H9 (cell line): ENCODE data around the gene BUB3. TPM values are rescaled to one million over a fixed set of nuclear protein-coding genes. Genes with fewer than 3 reads are reported as not detected.

ENCODE experiments used
- DNase-seq: peaks from one replicate; pipeline ENCODE4 v3.0.0-alpha.2; 2017
- H2AFZ ChIP-seq: one replicate; pipeline ENCODE4 v1.6.1; 2013; ENCODE audit warnings: mild to moderate bottlenecking, low read length, control low read depth, moderate library complexity
- H2AK5ac ChIP-seq: 2 replicates; pipeline ENCODE4 v1.6.1; 2013; ENCODE audit warnings: low read length, control low read depth, mixed read lengths; ENCODE audit not compliant: insufficient read length
- H2BK120ac ChIP-seq: one replicate; pipeline ENCODE4 v1.6.1; 2013; ENCODE audit warnings: low read depth, mild to moderate bottlenecking, low read length, control low read depth, inconsistent platforms; ENCODE audit not compliant: poor library complexity, severe bottlenecking
- H2BK12ac ChIP-seq: 2 replicates; pipeline ENCODE4 v1.6.1; 2013; ENCODE audit warnings: low read length, control low read depth, mixed read lengths, low read depth; ENCODE audit not compliant: insufficient read length
- H2BK15ac ChIP-seq: 2 replicates; pipeline ENCODE4 v1.6.1; 2013; ENCODE audit warnings: low read depth, low read length, control low read depth
- H2BK20ac ChIP-seq: one replicate; pipeline ENCODE4 v1.6.1; 2013; ENCODE audit warnings: low read depth, mild to moderate bottlenecking, low read length, control low read depth, inconsistent platforms; ENCODE audit not compliant: poor library complexity, severe bottlenecking
- H2BK5ac ChIP-seq: 2 replicates; pipeline ENCODE4 v1.6.1; 2013; ENCODE audit warnings: low read length, control low read depth, mixed read lengths; ENCODE audit not compliant: insufficient read length
- H3K14ac ChIP-seq: 2 replicates; pipeline ENCODE4 v1.6.1; 2013; ENCODE audit warnings: low read length, control low read depth; ENCODE audit not compliant: insufficient read depth
- H3K18ac ChIP-seq: 2 replicates; pipeline ENCODE4 v1.6.1; 2013; ENCODE audit warnings: low read depth, mild to moderate bottlenecking, mixed read lengths, low read length, control low read depth; ENCODE audit not compliant: insufficient read length
- H3K23ac ChIP-seq: 2 replicates; pipeline ENCODE4 v1.6.1; 2013; ENCODE audit warnings: low read length, control low read depth, mixed read lengths, low read depth; ENCODE audit not compliant: insufficient read length
- H3K23me2 ChIP-seq: 2 replicates; pipeline ENCODE4 v1.6.1; 2013; ENCODE audit warnings: low read depth, mild to moderate bottlenecking, mixed read lengths, low read length, control low read depth; ENCODE audit not compliant: insufficient read length, poor library complexity, severe bottlenecking
- H3K27ac ChIP-seq: 2 replicates; pipeline ENCODE4 v1.5.1; 2013; ENCODE audit warnings: low read length, control low read depth, mixed read lengths, low read depth; ENCODE audit not compliant: insufficient read length
- H3K27me3 ChIP-seq: 2 replicates; pipeline ENCODE4 v1.6.1; 2013; ENCODE audit warnings: low read length, control low read depth, inconsistent platforms; ENCODE audit not compliant: insufficient read depth
- H3K4ac ChIP-seq: 2 replicates; pipeline ENCODE4 v1.6.1; 2013; ENCODE audit warnings: low read depth, mild to moderate bottlenecking, control low read depth, inconsistent platforms, low read length, moderate library complexity
- H3K4me1 ChIP-seq: 2 replicates; pipeline ENCODE4 v1.6.1; 2013; ENCODE audit warnings: low read length, control low read depth, inconsistent platforms; ENCODE audit not compliant: insufficient read depth
- H3K4me2 ChIP-seq: 2 replicates; pipeline ENCODE4 v1.6.1; 2013; ENCODE audit warnings: low read length, control low read depth, mixed read lengths; ENCODE audit not compliant: insufficient read length, insufficient read depth
- H3K56ac ChIP-seq: 2 replicates; pipeline ENCODE4 v1.6.1; 2013; ENCODE audit warnings: low read depth, mild to moderate bottlenecking, mixed read lengths, low read length, control low read depth; ENCODE audit not compliant: insufficient read length
- H3K79me1 ChIP-seq: 2 replicates; pipeline ENCODE4 v1.6.1; 2013; ENCODE audit warnings: low read depth, mild to moderate bottlenecking, moderate library complexity, low read length, control low read depth, inconsistent platforms; ENCODE audit not compliant: insufficient read depth, poor library complexity, severe bottlenecking
- H3K79me2 ChIP-seq: 2 replicates; pipeline ENCODE4 v1.6.1; 2013; ENCODE audit warnings: low read length, control low read depth, inconsistent platforms; ENCODE audit not compliant: insufficient read depth
- H3K9ac ChIP-seq: 2 replicates; pipeline ENCODE4 v1.6.1; 2013; ENCODE audit warnings: low read length, control low read depth, mixed read lengths; ENCODE audit not compliant: insufficient read length; ENCODE audit errors: extremely low read depth
- H3K9me3 ChIP-seq: one replicate; pipeline ENCODE4 v1.6.1; 2013; ENCODE audit warnings: low read depth, low read length, inconsistent platforms; ENCODE audit not compliant: control insufficient read depth
- H3T11ph ChIP-seq: one replicate; pipeline ENCODE4 v1.6.1; 2013; ENCODE audit warnings: mild to moderate bottlenecking, low read length, control low read depth, inconsistent platforms
- H4K20me1 ChIP-seq: one replicate; pipeline ENCODE4 v1.6.1; 2013; ENCODE audit not compliant: control insufficient read depth, insufficient read length, insufficient read depth
- H4K5ac ChIP-seq: 2 replicates; pipeline ENCODE4 v1.6.1; 2013; ENCODE audit warnings: low read depth, mild to moderate bottlenecking, mixed read lengths, low read length, control low read depth; ENCODE audit not compliant: insufficient read length
- H4K8ac ChIP-seq: replicated peaks from 2 replicates; pipeline ENCODE4 v1.6.1; 2013; ENCODE audit warnings: low read length, control low read depth, mixed read lengths, low read depth; ENCODE audit not compliant: insufficient read length
- H4K91ac ChIP-seq: 2 replicates; pipeline ENCODE4 v1.6.1; 2013; ENCODE audit warnings: low read depth, mild to moderate bottlenecking, moderate library complexity, mixed read lengths, low read length, control low read depth; ENCODE audit not compliant: insufficient read length
- H3K27ac Mint-ChIP-seq, 3 experiments: 2 replicates in 2 of 3; 3 replicates in 1 of 3; pipeline ENCODE4 v1.8.0; 2020 to 2021; ENCODE audit warnings: mixed read lengths in 3 of 3, mild to moderate bottlenecking in 1 of 3, moderate library complexity in 1 of 3
- H3K27me3 Mint-ChIP-seq: 2 replicates; pipeline ENCODE4 v1.8.0; 2021; ENCODE audit warnings: low read depth, mild to moderate bottlenecking, moderate library complexity, mixed read lengths
- H3K36me3 Mint-ChIP-seq, 3 experiments: 2 replicates in 2 of 3; 3 replicates in 1 of 3; pipeline ENCODE4 v1.8.0; 2020 to 2021; ENCODE audit warnings: low read depth in 3 of 3, mixed read lengths in 3 of 3; ENCODE audit not compliant: insufficient read depth in 1 of 3
- H3K4me1 Mint-ChIP-seq, 2 experiments: 2 replicates each; pipeline ENCODE4 v1.8.0; 2020; ENCODE audit warnings: mixed read lengths in 2 of 2
- H3K4me3 Mint-ChIP-seq, 2 experiments: 2 replicates in 1 of 2; 3 replicates in 1 of 2; pipeline ENCODE4 v1.8.0; 2020 to 2021; ENCODE audit warnings: mild to moderate bottlenecking in 2 of 2, mixed read lengths in 2 of 2, moderate library complexity in 1 of 2
- H3K9me3 Mint-ChIP-seq, 2 experiments: 2 replicates in 1 of 2; 3 replicates in 1 of 2; pipeline ENCODE4 v1.8.0; 2020; ENCODE audit warnings: mild to moderate bottlenecking in 2 of 2, mixed read lengths in 2 of 2, moderate library complexity in 1 of 2
- CTCF ChIP-seq: fragments of 200-600 bp; sonication (generic); conservative IDR thresholded peaks from 3 replicates; pipeline ENCODE4 v1.8.0; 2021; ENCODE audit warnings: antibody characterized with exemption, mild to moderate bottlenecking
- WGBS: extraction: QIAGEN DNeasy Blood & Tissue Kit; methylation state at CpG from one replicate; pipeline ENCODE4 v1.1.7; 2013; ENCODE audit warnings: missing lambda C conversion rate, low lambda C conversion rate, mixed read lengths; ENCODE audit not compliant: insufficient read length; ENCODE audit errors: extremely low coverage; 5-methylcytosine and 5-hydroxymethylcytosine counted together
- total RNA-seq: library from RNA; stranded (reverse); gene quantifications from 2 replicates; pipeline ENCODE4 v1.2.1, GENCODE V29; 2021

Gene BUB3
- total RNA-seq, 1 experiment from 2014 or later: 200 TPM

- Histone ChIP-seq H2BK15ac (no peak overlapping the region), H3K23me2 (peaks cover 12% of the 10 kb centered on the region), H4K5ac (no peak overlapping the region), H3K79me1 (no peaks in the 10 kb centered on the region), H2AFZ (no peak overlapping the region), H3K4me2 (peak overlapping the region; percentile 6), H3T11ph (no peak overlapping the region), H2BK12ac (no peak overlapping the region), H3K27me3 (peaks cover 93% of the 10 kb centered on the region), H3K4ac (no peak overlapping the region), H4K91ac (no peak overlapping the region), H3K23ac (no peak overlapping the region), H3K4me1 (no peaks in the 10 kb centered on the region; the same call in 1 of the 2 replicates), H3K14ac (no peak overlapping the region), H2BK5ac (no peak overlapping the region), H2BK120ac (no peak overlapping the region), H2BK20ac (no peak overlapping the region), H3K9ac (no peak overlapping the region), H3K56ac (no peak overlapping the region), H3K9me3 (no peaks in the 10 kb centered on the region), H4K8ac (no peak overlapping the region), H3K79me2 (no peaks in the 10 kb centered on the region), H2AK5ac (no peak overlapping the region), H3K18ac (no peak overlapping the region), H3K27ac (no peak overlapping the region), H4K20me1 (no peaks in the 10 kb centered on the region)
- Mint-ChIP-seq H3K4me3 (peak overlapping the region in 1 of 2 experiments; percentile 70), H3K36me3 (no peaks in the 10 kb centered on the region; a peak in 1 of 7 replicates), H3K9me3 (peaks cover 0 to 8% of the 10 kb centered on the region in 2 experiments; a peak in 4 of 5 replicates), H3K27me3 (peaks cover 100% of the 10 kb centered on the region), H3K4me1 (peaks cover 36 to 74% of the 10 kb centered on the region in 2 experiments), H3K27ac (no peak overlapping the region)
- no peak for DNase-seq
- peak; percentile 29; the same call in 2 of the 3 replicates for TF ChIP-seq CTCF
- WGBS: no CpG with 5 or more reads among the region's 33 CpGs
Measured at GRCh38 chr10:123142701-123143161, 11.5 kb upstream of the BUB3 start.
